Smooth muscle cell (in vitro differentiated cells): Measurements from ENCODE around the gene MLPH. TPM values are rescaled to one million over a fixed set of nuclear protein-coding genes. Genes with fewer than 3 reads are reported as not detected.

Experiments used
- DNase-seq: peaks from one replicate; lab custom pipeline; 2025; ENCODE audit not compliant: unreplicated experiment; lab: John Stamatoyannopoulos, UW
- H2AFZ ChIP-seq: fragments of 200-600 bp; sonication (generic); 2 replicates; pipeline ENCODE4 v1.6.0; 2016; ENCODE audit warnings: antibody characterized with exemption, low read depth, mild to moderate bottlenecking
- H3F3A ChIP-seq: fragments of 200-600 bp; sonication (generic); 2 replicates; pipeline ENCODE4 v1.6.0; 2017; ENCODE audit warnings: antibody characterized with exemption, low read depth
- H3K27ac ChIP-seq: fragments of 200-600 bp; sonication (generic); 2 replicates; pipeline ENCODE4 v1.5.1; 2016; ENCODE audit warnings: low read depth, mild to moderate bottlenecking
- H3K27me3 ChIP-seq: fragments of 200-600 bp; sonication (generic); 2 replicates; pipeline ENCODE4 v1.6.1; 2016; ENCODE audit warnings: low read depth, mild to moderate bottlenecking
- H3K36me3 ChIP-seq: fragments of 200-600 bp; sonication (generic); 2 replicates; pipeline ENCODE4 v1.5.1; 2016; ENCODE audit warnings: low read depth
- H3K4me1 ChIP-seq: fragments of 200-600 bp; sonication (generic); 2 replicates; pipeline ENCODE4 v1.5.1; 2016; ENCODE audit warnings: low read depth
- H3K4me2 ChIP-seq: fragments of 200-600 bp; sonication (generic); 2 replicates; pipeline ENCODE4 v1.6.0; 2016; ENCODE audit warnings: mild to moderate bottlenecking
- H3K4me3 ChIP-seq: fragments of 200-600 bp; sonication (generic); 2 replicates; pipeline ENCODE4 v1.5.1; 2016; ENCODE audit warnings: mild to moderate bottlenecking
- H3K79me2 ChIP-seq: fragments of 200-600 bp; sonication (generic); 2 replicates; pipeline ENCODE4 v1.6.0; 2016; ENCODE audit warnings: low read depth, mild to moderate bottlenecking
- H3K9ac ChIP-seq: fragments of 200-600 bp; sonication (generic); 2 replicates; pipeline ENCODE4 v1.6.0; 2016; ENCODE audit warnings: low read depth
- H3K9me3 ChIP-seq: fragments of 200-600 bp; sonication (generic); replicated peaks from 2 replicates; pipeline ENCODE4 v1.5.1; 2016; ENCODE audit warnings: low read depth
- H4K20me1 ChIP-seq: fragments of 200-600 bp; sonication (generic); 2 replicates; pipeline ENCODE4 v1.6.0; 2016; ENCODE audit warnings: low read depth
- WGBS: methylation state at CpG from one replicate; pipeline ENCODE4 v1.1.7; 2016; ENCODE audit warnings: low lambda C conversion rate; 5-methylcytosine and 5-hydroxymethylcytosine counted together
- polyA plus RNA-seq: library from polyadenylated mRNA; unstranded; fragments of >200 nt; fragmentation: Nextera tagmentation; extraction: Ambion mirVana; gene quantifications from 2 replicates; pipeline ENCODE4 v1.2.1, GENCODE V29; 2016
- total RNA-seq: library from RNA; depleted of rRNA; stranded (reverse); fragments of >200 nt; gene quantifications from 2 replicates; pipeline ENCODE4 v1.2.3, GENCODE V29; 2014
- TF ChIP-seq, protein P1 (sequence below): fragments of 200-600 bp; sonication (generic); IDR thresholded peaks from 2 replicates; pipeline ENCODE4 v1.5.1; 2017; ENCODE audit warnings: borderline replicate concordance, mild to moderate bottlenecking, antibody characterized with exemption; ENCODE audit not compliant: insufficient read depth, poor library complexity, severe bottlenecking

Gene MLPH
- total and polyA plus RNA-seq, 2 experiments from 2014 or later: 32.8 to 36.4 TPM

DNA sequence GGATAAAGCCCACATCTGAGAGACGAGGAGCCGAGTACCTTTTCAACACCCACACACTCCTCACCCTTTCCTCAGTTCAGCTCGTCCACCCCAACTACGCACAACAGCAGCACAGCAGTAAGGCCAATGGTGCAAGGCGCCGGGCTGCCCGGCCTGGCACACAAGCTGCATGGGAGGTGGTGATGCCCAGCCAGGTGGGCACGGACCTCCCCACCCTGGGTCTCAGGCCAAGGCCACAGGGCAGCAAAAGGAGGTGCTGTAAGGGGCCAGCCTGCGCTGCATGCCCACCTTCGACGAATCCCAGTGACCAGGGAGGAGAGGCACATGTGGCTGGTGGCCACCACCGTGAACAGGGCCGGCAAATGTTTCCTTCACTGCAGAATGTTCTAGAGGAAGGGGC lies 36.5 kb upstream of the MLPH start:
- Histone ChIP-seq H3K9ac (no peak overlapping the region), H3K4me1 (no peaks in the 10 kb centered on the region), H3K4me3 (no peak overlapping the region), H3K36me3 (no peaks in the 10 kb centered on the region), H3K27me3 (no peaks in the 10 kb centered on the region), H4K20me1 (no peaks in the 10 kb centered on the region), H3F3A (no peaks in the 10 kb centered on the region), H2AFZ (no peak overlapping the region), H3K27ac (no peak overlapping the region), H3K4me2 (no peak overlapping the region), H3K9me3 (no peaks in the 10 kb centered on the region), H3K79me2 (no peaks in the 10 kb centered on the region)
- WGBS: 94% methylated on average over 13 of the region's 13 CpGs
- TF ChIP-seq, protein P1, sequence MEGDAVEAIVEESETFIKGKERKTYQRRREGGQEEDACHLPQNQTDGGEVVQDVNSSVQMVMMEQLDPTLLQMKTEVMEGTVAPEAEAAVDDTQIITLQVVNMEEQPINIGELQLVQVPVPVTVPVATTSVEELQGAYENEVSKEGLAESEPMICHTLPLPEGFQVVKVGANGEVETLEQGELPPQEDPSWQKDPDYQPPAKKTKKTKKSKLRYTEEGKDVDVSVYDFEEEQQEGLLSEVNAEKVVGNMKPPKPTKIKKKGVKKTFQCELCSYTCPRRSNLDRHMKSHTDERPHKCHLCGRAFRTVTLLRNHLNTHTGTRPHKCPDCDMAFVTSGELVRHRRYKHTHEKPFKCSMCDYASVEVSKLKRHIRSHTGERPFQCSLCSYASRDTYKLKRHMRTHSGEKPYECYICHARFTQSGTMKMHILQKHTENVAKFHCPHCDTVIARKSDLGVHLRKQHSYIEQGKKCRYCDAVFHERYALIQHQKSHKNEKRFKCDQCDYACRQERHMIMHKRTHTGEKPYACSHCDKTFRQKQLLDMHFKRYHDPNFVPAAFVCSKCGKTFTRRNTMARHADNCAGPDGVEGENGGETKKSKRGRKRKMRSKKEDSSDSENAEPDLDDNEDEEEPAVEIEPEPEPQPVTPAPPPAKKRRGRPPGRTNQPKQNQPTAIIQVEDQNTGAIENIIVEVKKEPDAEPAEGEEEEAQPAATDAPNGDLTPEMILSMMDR: no peak
- DNase-seq: no peak

DNA sequence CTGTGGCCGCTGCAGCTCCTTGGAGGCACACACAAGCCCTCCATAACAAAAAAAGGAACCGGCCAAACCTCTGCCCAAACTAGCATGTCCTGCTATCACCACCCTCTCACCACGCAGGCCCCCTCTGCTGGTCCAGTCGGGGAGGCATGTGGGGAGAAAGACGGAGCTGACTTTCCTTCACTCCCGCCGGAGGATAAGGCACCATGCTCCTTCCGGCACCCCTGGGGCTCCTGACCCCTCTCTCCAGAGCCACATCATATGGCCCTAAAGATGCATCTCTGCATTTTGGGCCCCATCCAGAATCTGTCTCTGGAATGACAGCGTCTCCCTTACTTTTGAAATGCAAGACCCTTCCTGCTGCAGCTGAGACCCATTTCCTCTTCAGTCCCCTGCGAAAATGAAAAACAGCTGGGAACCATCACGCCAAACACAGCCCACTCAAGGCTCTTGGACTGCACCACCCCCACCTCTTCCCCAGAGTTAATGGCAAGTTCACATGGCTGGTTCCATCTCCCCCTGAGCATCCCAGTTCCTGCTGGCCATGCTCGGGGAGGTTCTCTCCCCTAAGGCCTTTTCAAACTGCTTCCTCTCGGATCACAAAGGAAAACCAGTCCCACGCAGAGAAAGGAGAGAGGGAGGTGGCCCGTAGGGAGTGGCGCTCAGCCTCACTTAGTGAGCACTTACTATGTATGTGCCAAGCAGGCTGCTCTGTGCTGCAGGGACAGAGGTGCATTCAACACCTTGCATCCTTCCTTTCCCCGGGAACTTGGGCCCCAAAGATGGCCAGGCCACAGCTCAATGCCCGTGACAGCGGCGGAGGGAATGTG lies 35.2 kb upstream of the MLPH start:
- Histone ChIP-seq H3K4me2 (peak overlapping the region; percentile 50), H4K20me1 (no peaks in the 10 kb centered on the region), H3F3A (no peaks in the 10 kb centered on the region), H3K4me1 (no peaks in the 10 kb centered on the region), H3K79me2 (no peaks in the 10 kb centered on the region), H3K4me3 (no peak overlapping the region), H3K9ac (no peak overlapping the region), H3K27ac (peak overlapping the region; percentile 60), H3K36me3 (no peaks in the 10 kb centered on the region), H3K9me3 (no peaks in the 10 kb centered on the region), H2AFZ (peak overlapping the region; percentile 47), H3K27me3 (no peaks in the 10 kb centered on the region)
- 37% methylated on average over 20 of the region's 20 CpGs for WGBS
- DNase-seq: no peak
- TF ChIP-seq, protein P1: peak; percentile 32

DNA sequence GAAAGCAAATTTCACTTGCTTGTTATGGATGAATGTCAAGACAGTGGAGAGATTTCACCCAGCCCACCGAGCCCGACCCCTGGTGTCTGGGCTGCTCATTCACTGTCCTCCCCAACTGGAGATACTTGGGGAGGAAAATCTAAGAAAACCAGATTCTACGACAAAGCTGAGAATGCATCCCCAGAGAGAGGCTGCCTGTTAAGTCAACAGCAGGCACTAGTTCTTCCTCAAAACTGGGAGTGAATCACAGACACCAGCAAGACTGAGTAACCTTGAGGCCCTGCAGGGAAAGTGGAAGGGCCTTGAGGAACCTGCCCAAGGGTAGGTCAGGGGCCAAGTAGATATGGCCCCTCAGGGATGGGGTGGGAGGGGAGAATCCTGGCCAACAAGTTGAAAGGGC lies 34.2 kb upstream of the MLPH start:
- no peak for DNase-seq
- peak overlapping the region; percentile 60 for H3K27ac ChIP-seq
- no peak overlapping the region for H3K9ac ChIP-seq
- H2AFZ ChIP-seq: peak overlapping the region; percentile 19
- H3K4me2 ChIP-seq: no peak overlapping the region
- H4K20me1 ChIP-seq: no peaks in the 10 kb centered on the region
- TF ChIP-seq, protein P1: no peak
- H3K27me3 ChIP-seq: no peaks in the 10 kb centered on the region
- no peaks in the 10 kb centered on the region for H3F3A ChIP-seq
- WGBS: 67% methylated on average over 3 of the region's 3 CpGs
- H3K9me3 ChIP-seq: no peaks in the 10 kb centered on the region
- no peaks in the 10 kb centered on the region for H3K79me2 ChIP-seq
- H3K36me3 ChIP-seq: no peaks in the 10 kb centered on the region
- no peaks in the 10 kb centered on the region for H3K4me1 ChIP-seq
- H3K4me3 ChIP-seq: no peak overlapping the region

- 90% methylated on average over 3 of the region's 3 CpGs for WGBS
- H3K27ac ChIP-seq: no peak overlapping the region
- H3F3A ChIP-seq: no peaks in the 10 kb centered on the region
- no peaks in the 10 kb centered on the region for H4K20me1 ChIP-seq
- no peak overlapping the region for H2AFZ ChIP-seq
- TF ChIP-seq, protein P1: no peak
- H3K9ac ChIP-seq: no peak overlapping the region
- no peak overlapping the region for H3K4me2 ChIP-seq
- no peaks in the 10 kb centered on the region for H3K79me2 ChIP-seq
- no peaks in the 10 kb centered on the region for H3K4me1 ChIP-seq
- no peaks in the 10 kb centered on the region for H3K36me3 ChIP-seq
- H3K9me3 ChIP-seq: no peaks in the 10 kb centered on the region
- DNase-seq: no peak
- no peak overlapping the region for H3K4me3 ChIP-seq
- H3K27me3 ChIP-seq: no peaks in the 10 kb centered on the region
These were observed 33.4 kb upstream of the MLPH start for GRCh38 chr2:237453671-237454070.
